Left kidney (tissue), 2 donors: ENCODE results near the gene TRIM3. TPM values are rescaled to one million over a fixed set of nuclear protein-coding genes. Genes with fewer than 3 reads are reported as not detected.

ENCODE experiments used
- DNase-seq: peaks from one replicate; pipeline ENCODE4 v3.0.0-alpha.2; 2013
- polyA plus RNA-seq: library from polyadenylated mRNA; unstranded; fragments of 120-200 nt; gene quantifications from one replicate; pipeline ENCODE4 v1.2.1, GENCODE V29; 2013; ENCODE audit not compliant: insufficient read length

TRIM3 gene
- polyA plus RNA-seq, 1 donor: 26.5 TPM

- DNase-seq: peak; percentile 95
Observed at GRCh38 chr11:6481012-6481923, 7.5 kb upstream of the TRIM3 start, which contains the start of the genes ARFIP2 and TIMM10B. Gene ARFIP2, minus strand, starts transcription at chr11:6481331. Its CDS starts 910 bp downstream, at chr11:6480421. Gene TIMM10B, plus strand, starts transcription at chr11:6481501. Its CDS starts 16 bp downstream, at chr11:6481517.

- DNase-seq: no peak
Observed at GRCh38 chr11:6480299-6480914, 6.7 kb upstream of the TRIM3 start.

GRCh38 chr11:6476571-6476970 is 2.8 kb upstream of the TRIM3 start:
- no peak for DNase-seq

- no peak for DNase-seq
Observed at GRCh38 chr11:6475936-6476335, 2.2 kb upstream of the TRIM3 start.

- DNase-seq: no peak
Observed at GRCh38 chr11:6474806-6475500, 1.2 kb upstream of the TRIM3 start.

GRCh38 chr11:6474413-6474792 is 662 bp upstream of the TRIM3 start:
- DNase-seq: no peak

GRCh38 chr11:6472934-6473333 is 807 bp downstream of the TRIM3 start:
- no peak for DNase-seq

GRCh38 chr11:6469599-6469998 is 4.1 kb downstream of the TRIM3 start:
- DNase-seq: no peak

- peak; percentile 95 for DNase-seq
Observed at GRCh38 chr11:6468712-6469495, 4.8 kb downstream of the TRIM3 start.

GRCh38 chr11:6459099-6459450 is 14.7 kb downstream of the TRIM3 start:
- DNase-seq: no peak

- no peak for DNase-seq
Observed at GRCh38 chr11:6458352-6459098, 15.2 kb downstream of the TRIM3 start.

- no peak for DNase-seq
Observed at GRCh38 chr11:6457581-6458320, 16.0 kb downstream of the TRIM3 start.

GRCh38 chr11:6456361-6457073 is 17.2 kb downstream of the TRIM3 start:
- DNase-seq: no peak

GRCh38 chr11:6455070-6455469 is 18.7 kb downstream of the TRIM3 start:
- peak; percentile 55 for DNase-seq

- DNase-seq: no peak
Observed at GRCh38 chr11:6453152-6453551, 20.6 kb downstream of the TRIM3 start.

GRCh38 chr11:6452219-6452618 is 21.5 kb downstream of the TRIM3 start:
- no peak for DNase-seq

- DNase-seq: no peak
Observed at GRCh38 chr11:6448574-6448973, 25.2 kb downstream of the TRIM3 start.

GRCh38 chr11:6443269-6444003 is 30.3 kb downstream of the TRIM3 start:
- DNase-seq: peak; percentile 30

GRCh38 chr11:6442441-6442840 is 31.3 kb downstream of the TRIM3 start:
- DNase-seq: no peak
